AG09319 (cell line): ENCODE data around the gene ZMIZ1.

Source experiments
- DNase-seq: peaks from one replicate; pipeline ENCODE4 v3.0.0-alpha.2; 2010; ENCODE audit warnings: low read depth; ENCODE audit errors: extremely low read depth
- CTCF ChIP-seq: IDR thresholded peaks from 2 replicates; pipeline ENCODE4 v1.5.1; 2011; ENCODE audit warnings: low read depth, mild to moderate bottlenecking, inconsistent platforms, low read length, moderate library complexity

The ZMIZ1 gene

GRCh38 chr10:79136236-79137005 is 67.7 kb downstream of the ZMIZ1 start:
- no peak for TF ChIP-seq CTCF
- DNase-seq, result no peak

- TF ChIP-seq CTCF, result no peak
- no peak for DNase-seq
Measured at GRCh38 chr10:79137300-79137756, 68.6 kb downstream of the ZMIZ1 start.

- no peak for TF ChIP-seq CTCF
- DNase-seq, result no peak
Measured at GRCh38 chr10:79137826-79138225, 69.1 kb downstream of the ZMIZ1 start.

GRCh38 chr10:79138449-79139123 is 69.8 kb downstream of the ZMIZ1 start:
- no peak for DNase-seq
- no peak for TF ChIP-seq CTCF

GRCh38 chr10:79139124-79139835 is 70.5 kb downstream of the ZMIZ1 start:
- DNase-seq, result no peak
- TF ChIP-seq CTCF, result no peak

- no peak for DNase-seq
Measured at GRCh38 chr10:79140085-79140793, 71.5 kb downstream of the ZMIZ1 start.

More at GRCh38 chr10:79140085-79140793, 71.5 kb downstream of the ZMIZ1 start:
- TF ChIP-seq CTCF, result no peak
